Measurements from ENCODE around the gene LDLRAD4. TPM values are rescaled to one million over a fixed set of nuclear protein-coding genes. Genes with fewer than 3 reads are reported as not detected.

The LDLRAD4 gene
- polyA plus RNA-seq, 4 donors = 10.4 to 20.6 (median 11.6) TPM

DNA sequence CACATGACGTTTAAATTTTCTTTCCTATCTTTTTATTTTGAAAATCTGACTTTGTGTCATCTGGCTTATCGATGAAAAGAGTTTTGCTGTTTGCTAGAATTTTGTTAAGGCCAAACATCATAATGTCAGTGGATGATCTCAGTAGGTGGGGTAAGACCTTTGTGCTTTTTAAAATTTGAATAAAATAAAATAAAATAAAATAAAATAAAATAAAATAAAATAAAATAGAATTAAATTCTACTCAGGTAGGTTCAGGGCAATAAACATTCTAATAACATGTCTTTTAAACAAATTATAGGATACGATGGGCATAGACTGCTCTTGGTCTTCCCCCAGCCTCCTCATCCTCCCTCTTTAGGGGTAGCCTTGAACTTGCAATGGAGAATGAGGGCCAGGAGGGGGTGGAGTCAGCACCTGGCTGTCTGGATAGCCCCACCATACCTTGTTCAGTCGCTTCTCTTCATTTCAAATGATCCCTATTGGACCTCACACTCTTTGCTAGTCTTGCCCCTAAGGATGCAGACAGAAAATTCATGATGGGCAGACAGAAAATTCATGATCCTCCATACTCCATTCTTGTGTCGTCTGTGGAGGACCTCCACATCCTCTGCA lies 8.1 kb downstream of the LDLRAD4 start:
- DNase-seq (ENCODE audit: low read depth in 4 of 4, low spot score in 3 of 4) = no peak

DNA sequence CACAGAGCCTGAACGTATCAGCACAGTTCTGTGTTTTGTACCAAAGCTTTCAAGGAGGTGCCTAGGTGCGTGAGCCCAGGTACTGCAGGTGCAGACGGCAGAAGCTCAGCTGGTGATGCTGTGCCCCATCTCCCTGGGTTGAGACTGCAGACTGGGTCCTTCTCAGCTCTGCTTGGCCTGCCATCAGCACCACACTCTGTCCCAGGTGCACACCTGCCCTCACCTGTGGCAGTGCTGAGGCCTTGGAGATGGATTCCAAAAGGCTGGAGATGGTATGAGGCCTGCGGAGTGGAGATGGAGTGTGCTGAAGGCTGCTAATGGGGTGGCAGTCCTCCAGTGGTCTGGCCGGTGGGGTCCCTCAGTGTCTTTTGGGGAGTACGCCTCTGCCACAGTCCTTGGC lies 9.3 kb downstream of the LDLRAD4 start:
- DNase-seq (ENCODE audit: low read depth in 4 of 4, low spot score in 3 of 4) = no peak

DNA sequence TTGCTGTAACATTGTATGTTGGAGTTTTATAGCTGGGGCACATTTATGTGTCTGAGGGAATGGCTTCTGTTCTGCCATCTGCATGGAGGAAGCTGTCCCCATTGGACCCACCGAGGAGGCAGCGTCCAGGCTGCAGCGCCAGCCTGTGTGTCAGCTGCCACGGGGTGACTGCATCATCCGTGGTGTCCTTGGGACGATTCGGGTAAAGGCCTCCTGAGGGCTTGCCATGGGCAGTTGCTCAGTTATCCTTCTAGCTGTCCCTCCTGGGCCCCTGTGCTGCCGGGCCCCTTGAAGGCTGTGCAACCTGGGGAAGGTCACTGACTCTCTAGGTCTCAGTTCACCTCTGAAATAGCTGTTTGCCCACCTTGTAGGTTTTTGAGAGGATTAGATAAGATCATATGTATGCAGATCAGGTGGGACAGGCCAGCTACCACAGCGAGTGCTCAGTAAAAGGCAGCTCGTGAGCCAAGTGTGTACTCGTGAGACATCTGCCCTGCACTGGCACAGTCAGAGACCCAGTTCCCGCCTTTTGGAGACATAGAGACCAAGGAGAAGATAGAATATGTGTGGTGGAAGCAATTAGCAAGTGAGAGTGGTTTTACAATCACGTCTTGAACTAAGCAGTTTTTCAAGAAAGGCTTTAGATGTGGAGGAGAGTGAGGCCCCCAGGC lies 10.6 kb downstream of the LDLRAD4 start:
- DNase-seq (ENCODE audit: low read depth in 4 of 4, low spot score in 3 of 4) = no peak

- no peak for DNase-seq (ENCODE audit: low read depth in 4 of 4, low spot score in 3 of 4)
Measured at GRCh38 chr18:13231151-13231550, 12.6 kb downstream of the LDLRAD4 start.

DNA sequence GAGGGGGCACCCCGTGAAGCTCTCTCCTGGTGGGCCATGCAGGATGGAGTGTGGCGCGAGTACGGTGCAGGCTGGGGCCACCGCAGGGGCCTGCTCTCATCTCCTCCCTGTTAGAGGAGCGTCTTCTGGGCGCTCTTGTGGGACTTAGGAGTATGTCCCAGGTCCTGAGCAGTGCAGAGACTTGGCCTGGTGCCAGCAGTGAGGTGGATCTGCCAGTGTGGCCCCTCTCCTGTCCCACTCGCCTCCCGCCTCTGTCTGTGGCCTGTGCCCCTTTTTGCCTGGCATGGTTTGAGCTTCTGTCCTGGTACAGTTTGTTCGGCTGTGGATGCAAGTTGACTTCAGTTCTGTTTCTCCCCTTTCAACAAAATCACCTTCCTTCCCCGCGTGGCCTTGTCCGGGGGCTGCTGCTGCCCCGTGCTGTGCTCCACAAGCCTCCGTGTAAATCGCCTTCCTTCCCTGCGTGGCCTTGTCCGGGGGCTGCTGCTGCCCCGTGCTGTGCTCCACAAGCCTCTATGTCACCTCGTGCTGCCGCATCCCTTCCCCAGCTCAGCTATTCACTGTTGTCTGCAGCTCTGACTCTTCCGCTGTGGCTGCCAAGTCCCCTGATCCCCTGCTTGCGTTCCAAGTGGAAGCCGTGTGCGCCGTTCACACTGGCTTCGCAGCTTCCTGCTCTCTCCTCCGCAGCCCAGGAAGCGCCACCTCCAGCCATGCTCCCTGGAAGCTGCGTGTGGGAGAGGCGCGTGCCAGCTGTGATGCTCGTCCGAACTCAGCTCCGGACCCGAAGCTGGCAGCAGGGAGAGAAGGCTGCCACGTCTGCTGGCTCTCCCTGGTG lies 13.7 kb downstream of the LDLRAD4 start:
- no peak for DNase-seq (ENCODE audit: low read depth in 4 of 4, low spot score in 3 of 4)

GRCh38 chr18:13232971-13233786 lies 14.6 kb downstream of the LDLRAD4 start:
- DNase-seq (ENCODE audit: low read depth in 4 of 4, low spot score in 3 of 4) = no peak

DNA sequence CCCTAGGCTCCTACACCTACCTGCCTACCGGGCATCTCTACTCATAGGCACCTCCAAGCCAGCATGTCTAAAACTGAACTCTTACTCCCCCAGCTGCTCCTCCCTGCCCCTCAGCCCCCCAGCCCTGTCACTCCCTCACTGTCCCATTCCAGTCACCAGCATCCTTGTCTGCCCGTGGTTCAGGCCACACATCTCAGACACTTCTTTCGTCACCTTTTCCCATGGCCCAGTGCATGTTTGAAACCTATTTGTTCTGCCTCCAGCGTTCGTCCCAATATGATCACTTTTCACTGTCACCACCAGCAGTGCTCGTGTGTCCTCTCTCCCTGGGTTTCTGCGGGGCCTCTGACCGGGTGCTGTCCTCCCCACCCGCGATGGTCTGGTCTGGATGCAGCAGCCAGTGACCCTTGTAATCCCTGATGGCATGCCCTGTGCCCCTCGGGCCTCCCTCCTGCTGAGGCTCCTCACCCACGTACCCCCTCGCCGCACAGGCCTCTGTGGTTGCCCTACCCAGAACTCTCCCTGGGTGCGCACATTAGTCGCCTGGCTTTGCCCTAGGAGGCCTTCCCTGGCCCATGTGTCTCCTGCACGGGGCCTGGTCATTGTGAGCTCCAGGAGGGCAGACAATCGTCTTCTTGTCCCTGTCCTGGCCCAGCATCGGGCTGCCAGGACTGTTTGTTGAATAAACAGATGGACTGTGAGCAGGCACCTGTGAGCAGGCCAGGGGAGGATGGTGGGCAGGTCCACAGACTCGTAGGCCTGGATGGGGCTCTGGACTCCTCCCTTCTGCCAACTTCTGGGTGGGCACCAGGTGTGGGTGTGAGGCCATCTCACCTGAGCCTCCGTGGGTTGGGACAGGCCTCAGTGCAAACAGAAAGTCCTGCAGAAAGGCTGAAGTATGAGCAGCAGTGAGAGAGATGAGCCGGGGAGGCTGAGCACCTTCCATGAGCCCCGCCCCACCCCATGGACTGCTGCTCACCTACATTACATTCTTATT lies 15.5 kb downstream of the LDLRAD4 start:
- no peak for DNase-seq (ENCODE audit: low read depth in 4 of 4, low spot score in 3 of 4)

GRCh38 chr18:13235421-13235831 lies 16.9 kb downstream of the LDLRAD4 start:
- no peak for DNase-seq (ENCODE audit: low read depth in 4 of 4, low spot score in 3 of 4)

DNA sequence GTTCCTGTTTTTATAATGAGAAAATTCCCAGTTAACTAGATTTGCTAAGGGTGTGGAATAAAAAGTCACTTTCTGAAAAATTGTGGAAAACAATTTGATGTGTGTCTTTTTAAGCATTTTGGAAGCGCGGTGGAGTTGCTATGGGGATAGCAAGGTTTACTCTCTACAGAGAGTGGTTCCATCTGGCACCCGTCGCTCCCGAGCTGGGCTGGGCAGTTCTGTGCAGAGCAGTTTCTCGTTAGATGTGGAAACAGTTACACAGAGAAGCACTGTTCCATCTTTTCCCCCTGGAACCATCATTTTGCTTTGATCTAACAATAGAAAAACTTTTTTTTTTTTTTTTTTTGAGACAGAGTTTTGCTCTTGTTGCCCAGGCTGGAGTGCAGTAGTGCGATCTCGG lies 17.4 kb downstream of the LDLRAD4 start:
- DNase-seq (ENCODE audit: low read depth in 4 of 4, low spot score in 3 of 4) = no peak

GRCh38 chr18:13236411-13236810 lies 17.9 kb downstream of the LDLRAD4 start:
- DNase-seq (ENCODE audit: low read depth in 4 of 4, low spot score in 3 of 4) = no peak

- DNase-seq (ENCODE audit: low read depth in 4 of 4, low spot score in 3 of 4) = no peak
Measured at GRCh38 chr18:13237073-13237472, 18.5 kb downstream of the LDLRAD4 start.

GRCh38 chr18:13237641-13238040 lies 19.1 kb downstream of the LDLRAD4 start:
- no peak for DNase-seq (ENCODE audit: low read depth in 4 of 4, low spot score in 3 of 4)

- DNase-seq (ENCODE audit: low read depth in 4 of 4, low spot score in 3 of 4) = no peak
Measured at GRCh38 chr18:13239171-13239956, 20.8 kb downstream of the LDLRAD4 start.

- DNase-seq (ENCODE audit: low read depth in 4 of 4, low spot score in 3 of 4) = no peak
Measured at GRCh38 chr18:13240060-13240725, 21.6 kb downstream of the LDLRAD4 start.

DNA sequence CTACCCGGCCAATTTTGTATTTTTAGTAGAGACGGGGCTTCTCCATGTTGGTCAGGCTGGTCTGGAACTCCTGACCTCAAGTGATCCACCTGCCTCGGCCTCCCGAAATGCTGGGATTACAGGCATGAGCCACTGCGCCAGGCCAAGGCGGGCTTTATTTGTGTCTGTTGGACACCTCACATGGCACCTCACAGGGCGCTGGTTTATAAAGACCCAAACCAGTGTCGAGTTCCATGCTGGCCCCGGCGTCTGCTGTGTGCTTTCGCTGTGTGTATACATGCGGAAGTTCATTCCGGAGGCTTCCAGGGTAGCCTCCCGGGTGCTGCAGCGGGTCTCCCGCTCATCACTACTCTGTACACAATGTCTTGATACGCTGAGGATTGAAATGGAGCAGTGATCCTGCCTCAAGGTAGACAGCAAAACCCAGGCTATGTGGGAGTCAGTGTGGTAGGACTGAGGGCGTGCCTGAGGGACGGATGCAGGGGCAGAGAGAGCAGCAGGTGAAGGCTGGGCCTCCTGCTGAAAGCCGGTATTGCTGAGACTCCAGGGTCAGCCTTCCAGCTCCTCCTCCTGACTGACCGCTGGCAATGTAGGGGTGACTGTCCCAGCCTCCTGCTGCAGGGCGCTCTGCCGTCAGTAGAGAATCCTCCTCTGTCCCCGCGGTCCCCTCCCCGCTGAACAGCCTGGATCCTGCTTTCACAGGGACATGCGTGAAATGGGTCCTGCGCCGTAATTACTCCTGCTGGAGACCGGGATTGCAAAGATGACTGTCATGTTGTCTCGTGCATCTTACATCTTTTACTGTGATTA lies 22.7 kb downstream of the LDLRAD4 start:
- no peak for DNase-seq (ENCODE audit: low read depth in 4 of 4, low spot score in 3 of 4)

DNA sequence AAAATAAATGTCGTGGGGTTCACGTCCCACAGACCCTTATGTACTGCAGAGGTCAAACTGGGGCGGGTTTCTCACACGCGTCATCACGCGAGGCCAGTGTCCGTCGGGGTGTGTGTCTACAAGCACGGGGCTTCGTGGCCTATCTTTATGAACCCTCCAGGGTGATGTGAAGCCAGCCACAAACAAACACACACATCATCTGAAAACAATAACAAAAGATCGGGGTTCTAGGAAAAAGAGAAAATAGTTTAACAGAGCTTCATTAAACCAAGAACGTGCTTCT lies 23.3 kb downstream of the LDLRAD4 start:
- DNase-seq (ENCODE audit: low read depth in 4 of 4, low spot score in 3 of 4) = no peak

GRCh38 chr18:13242797-13243196 lies 24.2 kb downstream of the LDLRAD4 start:
- DNase-seq (ENCODE audit: low read depth in 4 of 4, low spot score in 3 of 4) = no peak

DNA sequence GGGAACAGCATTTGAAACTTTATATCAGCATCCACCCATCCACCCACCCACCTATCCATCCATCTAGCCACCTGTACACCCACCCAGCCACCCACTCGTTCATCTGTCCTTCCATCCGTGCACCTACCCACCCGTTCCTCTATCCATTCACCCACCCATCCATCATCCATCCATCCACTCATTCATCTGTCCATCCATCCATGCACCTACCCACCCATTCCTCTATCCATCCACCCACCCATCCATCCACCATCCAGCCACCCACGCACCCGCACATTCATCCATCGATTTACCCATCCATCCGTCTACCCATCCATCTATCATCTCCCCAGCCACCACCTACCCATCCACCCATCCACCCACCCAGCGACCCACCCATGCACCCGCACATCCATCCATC lies 24.8 kb downstream of the LDLRAD4 start:
- DNase-seq (ENCODE audit: low read depth in 4 of 4, low spot score in 3 of 4) = no peak

All from left renal pelvis (tissue), 4 donors.